A549 (cell line): Measurements from ENCODE around the gene SLC6A18.

Experiments
- CTCF ChIP-seq: fragments of >200 bp; sonication (Bioruptor Twin); formaldehyde crosslinking; IDR thresholded peaks from 3 replicates; pipeline ENCODE4 v1.5.1; 2016
- KDM1A ChIP-seq: fragments of 200-600 bp; sonication (generic); IDR thresholded peaks from 2 replicates; pipeline ENCODE4 v1.6.1; 2016; ENCODE audit warnings: low read depth, mild to moderate bottlenecking
- MAFK ChIP-seq: fragments of 450-650 bp; IDR thresholded peaks from 2 replicates; pipeline ENCODE4 v1.6.1; 2014; ENCODE audit not compliant: partially characterized antibody
- NFE2L2 ChIP-seq: fragments of 150-350 bp; conservative IDR thresholded peaks from 2 replicates; pipeline ENCODE4 v1.6.1; 2014; ENCODE audit warnings: low read length
- USF2 ChIP-seq: fragments of 450-650 bp; IDR thresholded peaks from 2 replicates; pipeline ENCODE4 v1.6.1; 2014; ENCODE audit warnings: antibody characterized with exemption

GRCh38 chr5:1273745-1274144, 48.6 kb downstream of the SLC6A18 start:
- no peak for TF ChIP-seq CTCF
- no peak for TF ChIP-seq MAFK
- TF ChIP-seq USF2, result no peak
- TF ChIP-seq NFE2L2, result no peak
- TF ChIP-seq KDM1A, result no peak
